HG03457 (cell line): ENCODE results near the gene TNP2.
"Not testable (repeated sequence)": the region's sequence is repeated elsewhere in the genome, so short reads cannot be mapped to it uniquely, and the experiment has no call there.

Source experiments
- ATAC-seq: cut with Tn5 transposase; IDR thresholded peaks from one replicate; pipeline ENCODE4 v1.9.1; 2021; ENCODE audit warnings: moderate number of reproducible peaks; ENCODE audit not compliant: unreplicated experiment

TNP2 gene

DNA sequence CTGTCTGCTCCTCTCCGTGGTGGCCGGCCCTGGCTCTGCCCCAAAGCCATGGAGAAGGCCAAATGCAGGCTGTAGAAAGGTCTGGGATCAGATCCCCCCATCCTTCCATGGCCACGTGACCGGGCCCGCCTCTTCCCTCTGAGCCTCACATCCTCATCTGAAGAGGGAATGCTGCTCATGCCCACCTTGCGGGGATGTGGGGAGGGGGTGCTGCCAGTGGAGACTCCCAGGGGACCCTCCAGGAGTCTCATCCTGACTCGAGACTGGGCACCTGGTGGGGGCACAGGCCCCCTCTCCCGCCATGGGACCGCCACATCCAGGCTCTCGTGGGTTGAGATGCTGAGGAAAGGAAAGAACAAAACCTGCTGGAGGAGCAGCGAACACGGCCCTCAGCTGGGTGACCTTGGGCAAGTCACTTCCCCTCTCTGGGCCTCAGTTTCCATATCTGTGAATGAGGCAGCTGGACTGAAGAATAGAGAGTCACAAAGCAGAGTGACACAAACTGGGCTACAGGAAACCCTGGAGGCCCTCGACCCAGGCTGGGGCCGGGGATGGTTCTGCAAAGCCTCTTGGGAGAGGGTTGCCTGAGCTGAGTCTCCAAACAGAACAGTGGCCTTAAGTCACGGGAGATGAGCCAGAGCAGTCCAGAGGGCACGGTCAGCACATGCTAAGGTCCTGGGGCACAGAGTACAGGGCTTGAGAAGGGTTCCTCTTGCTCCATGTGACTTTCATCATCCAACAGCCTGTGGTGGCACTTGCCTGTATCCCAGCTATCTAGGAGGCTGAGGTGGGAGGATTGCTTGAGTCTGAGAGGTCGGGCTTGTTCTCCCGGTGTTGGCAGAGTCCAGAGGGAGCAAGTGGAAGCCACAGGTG, 43.2 kb downstream of the TNP2 start:
- no peak for ATAC-seq

GRCh38 chr16:11224894-11225676, 44.0 kb downstream of the TNP2 start:
- ATAC-seq: peak; percentile 77

DNA sequence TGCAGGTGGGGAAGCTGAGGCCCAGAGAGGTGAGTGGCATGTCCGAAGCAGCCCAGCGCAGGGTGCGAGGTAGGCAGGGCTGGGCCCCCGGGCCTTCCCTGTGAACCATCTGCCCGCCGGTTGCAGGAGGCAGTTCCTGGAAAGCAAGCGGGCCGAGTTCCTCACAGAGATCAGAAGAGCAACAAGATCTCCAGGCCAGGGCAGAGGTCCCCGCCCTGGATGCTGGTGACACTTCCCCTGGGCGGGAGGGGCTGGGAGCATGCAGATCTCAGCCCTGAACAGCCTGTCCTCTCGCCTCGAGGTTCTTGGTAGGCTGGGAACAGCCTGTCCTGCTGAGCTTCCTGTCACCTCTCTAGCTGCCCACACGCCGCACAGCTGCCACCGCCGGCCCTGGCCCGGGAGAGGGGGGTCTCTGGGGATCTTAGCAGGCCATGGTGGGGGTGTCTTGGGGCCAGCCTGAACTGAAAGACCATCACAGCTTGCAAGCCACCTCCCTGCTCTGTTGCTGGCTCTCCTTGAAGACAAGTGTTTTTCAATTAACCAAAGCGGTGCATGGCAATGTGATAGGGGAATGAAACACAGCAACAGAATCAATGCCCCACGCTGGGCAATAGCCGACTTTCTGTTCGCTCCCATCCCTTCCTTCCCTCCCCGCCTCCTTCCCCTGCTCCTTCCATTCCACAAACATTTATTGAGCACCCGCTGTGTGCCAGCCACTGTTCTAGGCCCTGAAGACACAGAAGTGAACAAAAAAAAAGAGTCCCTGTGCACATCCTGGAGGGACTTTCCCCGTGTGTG, 44.8 kb downstream of the TNP2 start:
- ATAC-seq: no peak

- ATAC-seq: not testable (repeated sequence)
These were observed 48.6 kb downstream of the TNP2 start for GRCh38 chr16:11220507-11220906.

- no peak for ATAC-seq
These were observed 49.9 kb downstream of the TNP2 start for GRCh38 chr16:11219178-11219577.

- no peak for ATAC-seq
These were observed 50.5 kb downstream of the TNP2 start for GRCh38 chr16:11218604-11218962.
